K562 (cell line): ENCODE data around the gene ITPKA. TPM values are rescaled to one million over a fixed set of nuclear protein-coding genes. Genes with fewer than 3 reads are reported as not detected.

Source experiments
- ATAC-seq: fragments of 200-7000 bp; cut with Tn5 transposase; 3 replicates; pipeline ENCODE4 v1.9.1; 2020; ENCODE audit warnings: moderate library complexity
- BruUV-seq: library from RNA; stranded (reverse); fragments of 400-500 nt; replicated peaks from 2 replicates; lab custom pipeline; 2021; lab: Mats Ljungman, UMichigan
- CTCF ChIA-PET: fragments of 300-600 bp; formaldehyde crosslinking; extraction: SDS; loops from one replicate; lab custom pipeline; 2021; ENCODE audit warnings: low intra/inter-chr PET ratio; lab: Yijun Ruan, JAX
- POLR2A ChIA-PET: fragments of 300-600, 350-650 bp; sonication (Branson Sonifier 250); formaldehyde crosslinking; extraction: SDS; loops from one replicate; lab custom pipeline; 2021; ENCODE audit warnings: antibody characterized with exemption, inconsistent platforms; lab: Yijun Ruan, JAX
- DNase-seq, 4 experiments: peaks; one replicate each; pipeline versions ENCODE4 v3.0.0 to v3.0.0-alpha.2; 2011 to 2018; ENCODE audit warnings: low spot score in 3 of 4, mixed read lengths in 3 of 4; ENCODE audit errors: extremely low read depth in 1 of 4
- FAIRE-seq: peaks from 2 replicates; lab custom pipeline; 2011; peaks lifted over from hg19 to GRCh38; lab: Jason Lieb, UNC
- H2AFZ ChIP-seq: 2 replicates; pipeline ENCODE4 v1.6.0; 2011; ENCODE audit warnings: low read depth, low read length, control low read depth, inconsistent platforms
- H3K27ac ChIP-seq: fragments of 200-600 bp; 3 replicates; pipeline ENCODE4 v1.8.0; 2011; ENCODE audit warnings: low read depth, mild to moderate bottlenecking, control low read depth, inconsistent platforms, low read length, moderate library complexity, mixed read lengths; ENCODE audit errors: extremely low read depth
- H3K27me3 ChIP-seq, 2 experiments: fragments of 300-600 bp in 1 of 2; 2 replicates in 1 of 2; 3 replicates in 1 of 2; pipeline versions ENCODE4 v1.6.0 to v1.8.0; 2011; ENCODE audit warnings: inconsistent platforms in 2 of 2, low read length in 2 of 2, mild to moderate bottlenecking in 1 of 2, mixed read lengths in 1 of 2, moderate library complexity in 1 of 2; ENCODE audit not compliant: control insufficient read depth in 2 of 2, insufficient read depth in 2 of 2
- H3K36me3 ChIP-seq: fragments of 300-600 bp; 3 replicates; pipeline ENCODE4 v1.8.0; 2011; ENCODE audit warnings: mild to moderate bottlenecking, low read length, inconsistent platforms; ENCODE audit not compliant: control insufficient read depth, insufficient read depth
- H3K4me1 ChIP-seq, 2 experiments: fragments of 200-600 bp in 1 of 2; replicated peaks in 1 of 2; 2 replicates in 1 of 2; 3 replicates in 1 of 2; pipeline versions ENCODE4 v1.5.1 to v1.8.0; 2011; ENCODE audit warnings: inconsistent platforms in 2 of 2, low read length in 2 of 2, mild to moderate bottlenecking in 1 of 2, mixed read lengths in 1 of 2, moderate library complexity in 1 of 2; ENCODE audit not compliant: control insufficient read depth in 2 of 2, insufficient read depth in 2 of 2
- H3K4me2 ChIP-seq: 2 replicates; pipeline ENCODE4 v1.6.1; 2011; ENCODE audit warnings: low read length, control low read depth, inconsistent platforms, mixed read lengths; ENCODE audit not compliant: insufficient read depth
- H3K4me3 ChIP-seq: fragments of 200-600 bp; sonication (generic), shearing (Covaris generic); 2 replicates; pipeline ENCODE4 v1.5.1; 2016; ENCODE audit warnings: control low read depth, inconsistent platforms
- H3K79me2 ChIP-seq: fragments of 200-600 bp; 3 replicates; pipeline ENCODE4 v1.8.0; 2011; ENCODE audit warnings: low read length, inconsistent platforms; ENCODE audit not compliant: control insufficient read depth, insufficient read depth
- H3K9ac ChIP-seq, 2 experiments: 2 replicates each; pipeline versions ENCODE4 v1.6.0 to v1.6.1; 2011; ENCODE audit warnings: low read depth in 2 of 2, low read length in 2 of 2, control low read depth in 1 of 2, inconsistent platforms in 1 of 2, mild to moderate bottlenecking in 1 of 2, mixed read lengths in 1 of 2; ENCODE audit not compliant: insufficient read depth in 1 of 2
- H3K9me1 ChIP-seq: one replicate; pipeline ENCODE4 v1.6.0; 2011; ENCODE audit warnings: inconsistent platforms, mild to moderate bottlenecking, low read length, moderate library complexity; ENCODE audit not compliant: control insufficient read depth, insufficient read depth
- H3K9me3 ChIP-seq: replicated peaks from 2 replicates; pipeline ENCODE4 v1.5.1; 2011; ENCODE audit warnings: low read depth, low read length, inconsistent platforms; ENCODE audit not compliant: control insufficient read depth, insufficient read depth
- H4K20me1 ChIP-seq: replicated peaks from 2 replicates; pipeline ENCODE4 v1.6.1; 2011; ENCODE audit warnings: low read length, inconsistent platforms, mixed read lengths; ENCODE audit not compliant: control insufficient read depth, insufficient read depth
- HNRNPK ChIP-seq: fragments of 200-400 bp; formaldehyde crosslinking; IDR thresholded peaks from one replicate; pipeline ENCODE4 v1.6.1; 2018; ENCODE audit warnings: mild to moderate bottlenecking, low read depth, low read length; ENCODE audit not compliant: poor library complexity, severe bottlenecking
- NFYB ChIP-seq: IDR thresholded peaks from 2 replicates; pipeline ENCODE4 v1.6.1; 2011; ENCODE audit warnings: mild to moderate bottlenecking, moderate library complexity; ENCODE audit not compliant: insufficient read length; ENCODE audit errors: extremely low read depth
- OTX1 ChIP-seq: fragments of 450-650 bp; formaldehyde crosslinking; IDR thresholded peaks from 2 replicates; pipeline ENCODE4 v1.4.0; 2022; ENCODE audit warnings: mild to moderate bottlenecking
- PCBP2 ChIP-seq: fragments of 200-400 bp; formaldehyde crosslinking; IDR thresholded peaks from 2 replicates; pipeline ENCODE4 v1.6.1; 2018; ENCODE audit warnings: low read length, low read depth, mild to moderate bottlenecking, moderate library complexity; ENCODE audit not compliant: poor library complexity, severe bottlenecking
- ZNF24 ChIP-seq: fragments of 450-650 bp; IDR thresholded peaks from 2 replicates; pipeline ENCODE4 v1.6.1; 2016
- WGBS: fragments of 100-300 bp; shearing (Covaris generic); methylation state at CpG from one replicate; pipeline ENCODE4 v1.1.6; 2016; ENCODE audit warnings: low coverage, mixed read lengths; ENCODE audit not compliant: insufficient coverage; ENCODE audit errors: missing lambda C conversion rate; 5-methylcytosine and 5-hydroxymethylcytosine counted together
- in situ Hi-C: fragments of 300-500 bp; cut with MboI; formaldehyde crosslinking; loops from 4 replicates; pipeline ENCODE4 v1.15.0; 2018; ENCODE audit warnings: inconsistent platforms, mixed read lengths
- intact Hi-C: fragments of 100-400 bp; cut with micrococcal nuclease; formaldehyde crosslinking; loops from 2 replicates; pipeline ENCODE4 v1.14.2; 2022
- polyA plus RNA-seq, 8 experiments: library from polyadenylated mRNA; depleted of rRNA in 4 of 8; stranded (reverse) in 5 of 8; unstranded in 3 of 8; fragments of >200 nt; fragmentation: Nextera tagmentation in 2 of 8; fragmentation: Illumina TruSeq in 1 of 8; extraction: Ambion mirVana in 2 of 8; extraction: Trizol in 1 of 8; gene quantifications; 2 replicates each; pipeline versions ENCODE4 v1.2.1 to v1.2.3, GENCODE V29; 2011 to 2014; ENCODE audit warnings: inconsistent platforms in 1 of 8, missing spikeins in 1 of 8
- total RNA-seq, 7 experiments: library from RNA; depleted of rRNA in 6 of 7; stranded (reverse); fragments of >200 nt in 6 of 7; fragmentation: Illumina TruSeq in 2 of 7; extraction: Trizol in 2 of 7; gene quantifications; 2 replicates each; pipeline versions ENCODE4 v1.2.1 to v1.2.3, GENCODE V29; 2011 to 2021; ENCODE audit warnings: low replicate concordance in 1 of 7
- TF ChIP-seq, protein P1 (sequence below): IDR thresholded peaks from 2 replicates; pipeline ENCODE4 v1.6.1; 2016; ENCODE audit warnings: missing genetic modification characterization, missing compliant biosample characterization

Gene ITPKA
- total and polyA plus RNA-seq, 9 of the 15 experiments (the other 6 are each of a cell fraction or from before 2014, with no cell fraction given) = 0.14 to 68.4 (median 11.5) TPM

DNA sequence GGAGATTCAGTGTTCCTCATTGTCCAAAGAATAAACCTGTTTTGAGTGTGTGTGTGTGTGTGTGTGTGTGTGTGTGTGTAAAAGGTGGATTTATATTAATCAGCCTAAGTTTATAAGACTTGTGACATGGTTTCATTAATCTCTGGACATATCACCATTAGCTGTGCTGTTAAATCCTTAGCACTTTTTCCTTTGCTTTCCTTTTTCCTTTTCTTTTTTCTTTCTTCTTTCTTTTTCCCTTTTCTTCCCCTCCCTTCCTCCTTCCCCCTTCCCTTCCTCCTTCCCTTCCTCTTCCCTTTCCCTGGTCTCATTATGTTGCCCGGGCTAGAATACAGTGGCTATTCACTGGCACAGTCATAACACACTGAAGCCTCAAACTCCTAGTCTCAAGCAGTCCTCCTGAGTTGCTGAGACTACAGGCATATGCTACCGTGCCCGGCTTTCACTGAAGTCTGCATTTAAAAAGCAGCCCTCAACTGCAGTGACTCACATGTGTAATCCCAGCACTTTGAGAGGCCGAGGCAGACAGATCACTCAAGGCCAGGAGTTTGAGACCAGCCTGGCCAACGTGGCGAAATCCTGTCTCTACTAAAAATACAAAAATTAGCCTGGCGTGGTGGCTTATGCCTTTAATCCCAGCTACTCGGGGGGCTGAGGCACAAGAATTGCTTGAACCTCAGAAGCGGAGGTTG is 28.6 kb upstream of the ITPKA start:
- no peaks in the 10 kb centered on the region for H4K20me1 ChIP-seq
- H3K9me1 ChIP-seq = no peaks in the 10 kb centered on the region
- H3K27ac ChIP-seq = no peak overlapping the region
- H3K9ac ChIP-seq = peak overlapping the region in 1 of 2 experiments; percentile 7; a peak in 1 of 4 replicates
- no peak for DNase-seq
- ChIA-PET POLR2A (interaction anchor here (0.7 to 1.9 kb wide), 7 partner anchors 8 to 346 kb away, joined by 3 to 8 read pairs (median 4); no protein-coding TSS in a partner anchor), CTCF (interaction anchor here (0.6 to 2.0 kb wide), 5 partner anchors 197 to 595 kb away, joined by 3 to 17 read pairs (median 5); no protein-coding TSS in a partner anchor)
- no peak overlapping the region for H3K4me2 ChIP-seq
- no peak for ATAC-seq
- no peaks in the 10 kb centered on the region for H3K4me1 ChIP-seq
- WGBS = 70% methylated on average over 8 of the region's 9 CpGs
- H2AFZ ChIP-seq = no peak overlapping the region
- H3K9me3 ChIP-seq = no peaks in the 10 kb centered on the region
- FAIRE-seq = no peak
- in situ Hi-C loops (loop anchor here (25.0 kb wide), 1 partner anchor 347 kb away; no protein-coding TSS in a partner anchor), intact Hi-C loops (loop anchor here (5.0 to 10.0 kb wide), 2 partner anchors 200 to 437 kb away; partner anchors contain the start of gene MGA)
- H3K27me3 ChIP-seq = no peaks in the 10 kb centered on the region
- TF ChIP-seq NFYB (no peak), OTX1 (CRISPR knock-in tag) (peak; percentile 15; the same call in 1 of the 2 replicates), PCBP2 (peak; percentile 32), HNRNPK (peak; percentile 18), ZNF24 (no peak)
- TF ChIP-seq, protein P1, sequence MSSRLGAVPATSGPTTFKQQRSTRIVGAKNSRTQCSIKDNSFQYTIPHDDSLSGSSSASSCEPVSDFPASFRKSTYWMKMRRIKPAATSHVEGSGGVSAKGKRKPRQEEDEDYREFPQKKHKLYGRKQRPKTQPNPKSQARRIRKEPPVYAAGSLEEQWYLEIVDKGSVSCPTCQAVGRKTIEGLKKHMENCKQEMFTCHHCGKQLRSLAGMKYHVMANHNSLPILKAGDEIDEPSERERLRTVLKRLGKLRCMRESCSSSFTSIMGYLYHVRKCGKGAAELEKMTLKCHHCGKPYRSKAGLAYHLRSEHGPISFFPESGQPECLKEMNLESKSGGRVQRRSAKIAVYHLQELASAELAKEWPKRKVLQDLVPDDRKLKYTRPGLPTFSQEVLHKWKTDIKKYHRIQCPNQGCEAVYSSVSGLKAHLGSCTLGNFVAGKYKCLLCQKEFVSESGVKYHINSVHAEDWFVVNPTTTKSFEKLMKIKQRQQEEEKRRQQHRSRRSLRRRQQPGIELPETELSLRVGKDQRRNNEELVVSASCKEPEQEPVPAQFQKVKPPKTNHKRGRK (tag) = peak; percentile 42; the same call in 1 of the 2 replicates
- H3K79me2 ChIP-seq = no peaks in the 10 kb centered on the region
- no TSS peak for BruUV-seq
- peaks cover 72% of the 10 kb centered on the region for H3K36me3 ChIP-seq
- H3K4me3 ChIP-seq = no peak overlapping the region
